ENCODE results near the gene NFIB. TPM values are rescaled to one million over a fixed set of nuclear protein-coding genes. Genes with fewer than 3 reads are reported as not detected.

Gene NFIB
- total RNA-seq, 1 donor from 2014 or later = 9.4 TPM

GRCh38 chr9:14271093-14271673 lies 42.8 kb downstream of the NFIB start:
- H3K27ac ChIP-seq (ENCODE audit: low read depth, low read length) = peak overlapping the region; percentile 52
- H3K36me3 ChIP-seq (ENCODE audit: insufficient read depth, low read length) = no peaks in the 10 kb centered on the region
- H3K4me3 Mint-ChIP-seq (ENCODE audit: unreplicated experiment) = no peak overlapping the region
- DNase-seq (ENCODE audit: low read depth) (peak; percentile 87), FAIRE-seq (peak; percentile 17)
- peak overlapping the region; percentile 66 for H3K4me2 ChIP-seq (ENCODE audit: low read length)
- no peaks in the 10 kb centered on the region for H3K36me3 Mint-ChIP-seq (ENCODE audit: low read depth, unreplicated experiment)
- TF ChIP-seq EZH2 (IDR thresholded peaks at IDR 0.05; ENCODE audit: insufficient read depth, low read length) = no peak
- TF ChIP-seq, protein P1, sequence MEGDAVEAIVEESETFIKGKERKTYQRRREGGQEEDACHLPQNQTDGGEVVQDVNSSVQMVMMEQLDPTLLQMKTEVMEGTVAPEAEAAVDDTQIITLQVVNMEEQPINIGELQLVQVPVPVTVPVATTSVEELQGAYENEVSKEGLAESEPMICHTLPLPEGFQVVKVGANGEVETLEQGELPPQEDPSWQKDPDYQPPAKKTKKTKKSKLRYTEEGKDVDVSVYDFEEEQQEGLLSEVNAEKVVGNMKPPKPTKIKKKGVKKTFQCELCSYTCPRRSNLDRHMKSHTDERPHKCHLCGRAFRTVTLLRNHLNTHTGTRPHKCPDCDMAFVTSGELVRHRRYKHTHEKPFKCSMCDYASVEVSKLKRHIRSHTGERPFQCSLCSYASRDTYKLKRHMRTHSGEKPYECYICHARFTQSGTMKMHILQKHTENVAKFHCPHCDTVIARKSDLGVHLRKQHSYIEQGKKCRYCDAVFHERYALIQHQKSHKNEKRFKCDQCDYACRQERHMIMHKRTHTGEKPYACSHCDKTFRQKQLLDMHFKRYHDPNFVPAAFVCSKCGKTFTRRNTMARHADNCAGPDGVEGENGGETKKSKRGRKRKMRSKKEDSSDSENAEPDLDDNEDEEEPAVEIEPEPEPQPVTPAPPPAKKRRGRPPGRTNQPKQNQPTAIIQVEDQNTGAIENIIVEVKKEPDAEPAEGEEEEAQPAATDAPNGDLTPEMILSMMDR (IDR thresholded peaks at IDR 0.05; ENCODE audit: insufficient read depth, low read depth, low read length) = no peak
- peaks cover 3% of the 10 kb centered on the region for H3K9me3 Mint-ChIP-seq (ENCODE audit: unreplicated experiment)
- no peaks in the 10 kb centered on the region for H3K27me3 ChIP-seq (ENCODE audit: insufficient read depth, low read length)
- peak overlapping the region; percentile 23 for H3K9ac ChIP-seq (ENCODE audit: low read length)
- peaks cover 40% of the 10 kb centered on the region for H3K4me1 Mint-ChIP-seq (ENCODE audit: low read depth, unreplicated experiment)
- no peaks in the 10 kb centered on the region for H3K27me3 Mint-ChIP-seq (ENCODE audit: low read depth, unreplicated experiment)
- peaks cover 18% of the 10 kb centered on the region for H4K20me1 ChIP-seq (ENCODE audit: insufficient read depth, low read length)
- H3K4me1 ChIP-seq (ENCODE audit: insufficient read depth, low read length) = peaks cover 48% of the 10 kb centered on the region
- peak overlapping the region; percentile 6 for H3K4me3 ChIP-seq (ENCODE audit: insufficient read depth, low read depth, low read length)
- H3K79me2 ChIP-seq (ENCODE audit: insufficient read depth, low read length) = peaks cover 71% of the 10 kb centered on the region
- H3K9me3 ChIP-seq (ENCODE audit: insufficient read depth, low read depth, low read length) = no peaks in the 10 kb centered on the region
- H3K27ac Mint-ChIP-seq (ENCODE audit: unreplicated experiment) = no peak overlapping the region
- no peak overlapping the region for H2AFZ ChIP-seq (ENCODE audit: low read depth, low read length)

DNA sequence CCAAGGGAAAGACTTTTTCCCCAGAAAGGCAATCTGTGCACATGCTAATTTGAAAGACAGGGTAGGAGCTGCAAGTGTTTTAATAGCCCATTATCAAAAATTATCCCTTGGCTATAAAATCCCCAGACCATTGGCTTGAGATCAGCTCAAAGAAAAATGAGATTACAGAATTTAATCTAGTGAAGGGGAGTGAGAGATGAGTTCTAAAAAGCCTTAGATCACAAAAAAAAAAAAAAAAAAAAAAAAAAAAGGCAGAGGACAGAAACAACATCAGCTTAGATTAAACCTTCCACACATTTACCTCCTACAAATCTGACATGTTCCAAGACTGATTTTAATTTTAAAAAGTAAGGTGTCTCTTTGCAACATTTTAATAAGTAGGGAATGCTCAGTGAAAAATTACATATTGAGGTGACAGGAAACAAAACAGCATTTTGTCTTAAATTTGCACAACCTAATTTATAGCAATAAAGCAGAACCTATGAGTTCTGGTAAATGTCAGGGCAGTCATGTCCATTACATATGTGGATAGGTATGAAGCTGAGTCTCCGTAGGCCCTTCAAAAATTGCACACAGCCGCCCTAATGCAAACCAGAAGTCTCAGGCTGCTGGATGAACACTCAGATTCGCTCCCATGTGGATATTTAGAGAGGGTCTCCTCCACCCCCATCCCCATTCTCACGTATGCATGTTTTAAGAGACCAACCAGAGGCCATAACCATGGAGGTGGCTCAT lies 43.4 kb downstream of the NFIB start:
- no peak for FAIRE-seq
- no peak overlapping the region for H3K4me3 Mint-ChIP-seq (ENCODE audit: unreplicated experiment)
- Histone ChIP-seq H2AFZ (ENCODE audit: low read depth, low read length) (no peak overlapping the region), H3K9me3 (ENCODE audit: insufficient read depth, low read depth, low read length) (no peaks in the 10 kb centered on the region), H3K79me2 (ENCODE audit: insufficient read depth, low read length) (peaks cover 71% of the 10 kb centered on the region), H3K9ac (ENCODE audit: low read length) (no peak overlapping the region), H3K36me3 (ENCODE audit: insufficient read depth, low read length) (no peaks in the 10 kb centered on the region), H3K4me2 (ENCODE audit: low read length) (peak overlapping the region; percentile 66), H3K27ac (ENCODE audit: low read depth, low read length) (no peak overlapping the region), H3K4me1 (ENCODE audit: insufficient read depth, low read length) (peaks cover 44% of the 10 kb centered on the region), H3K27me3 (ENCODE audit: insufficient read depth, low read length) (no peaks in the 10 kb centered on the region), H3K4me3 (ENCODE audit: insufficient read depth, low read depth, low read length) (no peak overlapping the region), H4K20me1 (ENCODE audit: insufficient read depth, low read length) (peaks cover 18% of the 10 kb centered on the region)
- peaks cover 37% of the 10 kb centered on the region for H3K4me1 Mint-ChIP-seq (ENCODE audit: low read depth, unreplicated experiment)
- no peak for TF ChIP-seq EZH2 (IDR thresholded peaks at IDR 0.05; ENCODE audit: insufficient read depth, low read length)
- TF ChIP-seq, protein P1 (IDR thresholded peaks at IDR 0.05; ENCODE audit: insufficient read depth, low read depth, low read length) = no peak
- H3K9me3 Mint-ChIP-seq (ENCODE audit: unreplicated experiment) = peaks cover 3% of the 10 kb centered on the region
- DNase-seq (ENCODE audit: low read depth) = peak; percentile 57
- H3K36me3 Mint-ChIP-seq (ENCODE audit: low read depth, unreplicated experiment) = no peaks in the 10 kb centered on the region
- H3K27me3 Mint-ChIP-seq (ENCODE audit: low read depth, unreplicated experiment) = no peaks in the 10 kb centered on the region
- no peak overlapping the region for H3K27ac Mint-ChIP-seq (ENCODE audit: unreplicated experiment)

- H3K27ac Mint-ChIP-seq (ENCODE audit: unreplicated experiment) = no peak overlapping the region
Observed at GRCh38 chr9:14269916-14270315, 44.0 kb downstream of the NFIB start.

More at GRCh38 chr9:14269916-14270315, 44.0 kb downstream of the NFIB start:
- no peaks in the 10 kb centered on the region for H3K36me3 Mint-ChIP-seq (ENCODE audit: low read depth, unreplicated experiment)
- H3K36me3 ChIP-seq (ENCODE audit: insufficient read depth, low read length) = no peaks in the 10 kb centered on the region
- no peak overlapping the region for H3K27ac ChIP-seq (ENCODE audit: low read depth, low read length)
- no peaks in the 10 kb centered on the region for H3K9me3 ChIP-seq (ENCODE audit: insufficient read depth, low read depth, low read length)
- DNase-seq (ENCODE audit: low read depth) = no peak
- peaks cover 72% of the 10 kb centered on the region for H3K79me2 ChIP-seq (ENCODE audit: insufficient read depth, low read length)
- no peak overlapping the region for H3K4me3 ChIP-seq (ENCODE audit: insufficient read depth, low read depth, low read length)
- TF ChIP-seq, protein P1 (IDR thresholded peaks at IDR 0.05; ENCODE audit: insufficient read depth, low read depth, low read length) = no peak
- TF ChIP-seq EZH2 (IDR thresholded peaks at IDR 0.05; ENCODE audit: insufficient read depth, low read length) = no peak
- no peak overlapping the region for H2AFZ ChIP-seq (ENCODE audit: low read depth, low read length)
- H3K27me3 ChIP-seq (ENCODE audit: insufficient read depth, low read length) = no peaks in the 10 kb centered on the region
- peaks cover 38% of the 10 kb centered on the region for H3K4me1 ChIP-seq (ENCODE audit: insufficient read depth, low read length)
- peaks cover 23% of the 10 kb centered on the region for H4K20me1 ChIP-seq (ENCODE audit: insufficient read depth, low read length)
- H3K4me2 ChIP-seq (ENCODE audit: low read length) = no peak overlapping the region
- FAIRE-seq = no peak
- no peak overlapping the region for H3K4me3 Mint-ChIP-seq (ENCODE audit: unreplicated experiment)
- H3K27me3 Mint-ChIP-seq (ENCODE audit: low read depth, unreplicated experiment) = no peaks in the 10 kb centered on the region
- H3K4me1 Mint-ChIP-seq (ENCODE audit: low read depth, unreplicated experiment) = peaks cover 31% of the 10 kb centered on the region
- H3K9ac ChIP-seq (ENCODE audit: low read length) = no peak overlapping the region
- H3K9me3 Mint-ChIP-seq (ENCODE audit: unreplicated experiment) = peaks cover 3% of the 10 kb centered on the region
